Activated T-cell treated with anti-CD3 and anti-CD28 coated beads, Interleukin-2, amount 50 U/mL, for 72 hours (primary cell): Measurements from ENCODE around the gene CYP2A7. TPM values are rescaled to one million over a fixed set of nuclear protein-coding genes. Genes with fewer than 3 reads are reported as not detected.
"Not testable (repeated sequence)": the region's sequence is repeated elsewhere in the genome, so short reads cannot be mapped to it uniquely, and the experiment has no call there.

Source experiments
- ATAC-seq, 2 donors: fragments of 150-1000 bp; cut with Tn5 transposase; replicated peaks in 1 of 2; 2 replicates each; pipeline ENCODE4 v1.10.0; 2021; ENCODE audit warnings: moderate library complexity in 2 of 2, mild to moderate bottlenecking in 1 of 2
- DNase-seq, 2 donors: peaks; one replicate each; pipeline ENCODE4 v3.0.0; 2021 to 2022; ENCODE audit warnings: mixed read lengths in 1 of 2
- H3K27ac Mint-ChIP-seq: one replicate; pipeline ENCODE4 v1.8.0; 2022; ENCODE audit warnings: mild to moderate bottlenecking, moderate library complexity, mixed read lengths
- H3K27me3 Mint-ChIP-seq: one replicate; pipeline ENCODE4 v1.8.0; 2022; ENCODE audit warnings: low read depth, mixed read lengths
- H3K36me3 Mint-ChIP-seq, 2 donors: one replicate each; pipeline ENCODE4 v1.8.0; 2022; ENCODE audit warnings: mixed read lengths in 2 of 2, mild to moderate bottlenecking in 1 of 2; ENCODE audit not compliant: insufficient read depth in 2 of 2
- H3K4me1 Mint-ChIP-seq: one replicate; pipeline ENCODE4 v1.8.0; 2022; ENCODE audit warnings: low read depth, mixed read lengths
- H3K4me3 Mint-ChIP-seq, 2 donors: one replicate each; pipeline ENCODE4 v1.8.0; 2022; ENCODE audit warnings: mild to moderate bottlenecking in 2 of 2, mixed read lengths in 2 of 2, moderate library complexity in 2 of 2
- H3K9me3 Mint-ChIP-seq, 2 donors: one replicate each; pipeline ENCODE4 v1.8.0; 2022; ENCODE audit warnings: mixed read lengths in 2 of 2
- total RNA-seq, 2 donors: library from RNA; stranded (reverse); gene quantifications; one replicate each; pipeline ENCODE4 v1.2.3, GENCODE V29; 2022

Gene CYP2A7
- total RNA-seq, 2 donors from 2014 or later: not detected

DNA sequence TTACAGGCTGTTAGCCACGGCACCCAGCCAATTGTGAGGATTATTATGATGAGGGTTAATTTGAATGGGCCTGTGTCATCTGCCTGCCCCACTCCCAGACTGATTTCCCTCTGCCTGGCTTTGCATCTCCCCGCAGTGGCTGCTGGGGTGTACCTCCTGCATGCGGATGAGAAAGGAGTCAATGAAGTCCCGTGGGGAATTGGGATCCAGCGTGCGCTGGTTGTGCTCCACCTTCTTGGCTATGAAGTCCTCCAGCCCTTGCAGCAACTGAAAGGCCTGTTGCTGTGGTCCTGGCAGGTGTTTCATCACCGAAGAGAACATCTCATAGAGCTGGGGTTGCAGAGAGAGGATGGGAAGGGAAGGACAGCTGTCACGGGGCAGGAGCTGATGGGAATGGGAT lies 35.3 kb downstream of the CYP2A7 start:
- not testable (repeated sequence) for H3K4me3 Mint-ChIP-seq, ATAC-seq, DNase-seq, H3K27ac Mint-ChIP-seq, H3K36me3 Mint-ChIP-seq, H3K9me3 Mint-ChIP-seq
- Mint-ChIP-seq H3K4me1 (peaks cover 32% of the 10 kb centered on the region), H3K27me3 (peaks cover 44% of the 10 kb centered on the region)

DNA sequence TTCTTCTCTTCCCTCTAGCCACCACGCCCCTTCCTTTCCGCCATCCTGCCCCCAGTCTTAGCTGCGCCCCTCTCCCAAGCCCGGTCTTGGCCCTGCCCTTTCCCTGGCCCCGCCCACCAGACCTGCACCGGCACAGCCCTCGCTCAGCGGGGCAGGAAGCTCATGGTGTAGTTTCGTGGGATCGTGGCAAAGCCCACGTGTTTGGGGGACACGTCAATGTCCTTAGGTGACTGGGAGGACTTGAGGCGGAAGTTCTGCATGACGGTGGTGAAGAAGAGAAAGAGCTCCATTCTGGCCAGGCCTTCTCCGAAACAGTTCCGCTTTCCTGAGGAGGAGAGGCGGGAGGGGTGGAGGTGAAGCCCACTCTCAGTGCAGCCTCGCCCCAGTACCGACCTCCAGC lies 38.4 kb downstream of the CYP2A7 start:
- peak; percentile 92 to 97 for ATAC-seq
- peak; percentile 69 to 73 for DNase-seq
- Mint-ChIP-seq H3K4me3 (peak overlapping the region; percentile 58 to 71), H3K4me1 (peaks cover 26% of the 10 kb centered on the region), H3K27me3 (peaks cover 20% of the 10 kb centered on the region)
- not testable (repeated sequence) for H3K9me3 Mint-ChIP-seq, H3K36me3 Mint-ChIP-seq, H3K27ac Mint-ChIP-seq

DNA sequence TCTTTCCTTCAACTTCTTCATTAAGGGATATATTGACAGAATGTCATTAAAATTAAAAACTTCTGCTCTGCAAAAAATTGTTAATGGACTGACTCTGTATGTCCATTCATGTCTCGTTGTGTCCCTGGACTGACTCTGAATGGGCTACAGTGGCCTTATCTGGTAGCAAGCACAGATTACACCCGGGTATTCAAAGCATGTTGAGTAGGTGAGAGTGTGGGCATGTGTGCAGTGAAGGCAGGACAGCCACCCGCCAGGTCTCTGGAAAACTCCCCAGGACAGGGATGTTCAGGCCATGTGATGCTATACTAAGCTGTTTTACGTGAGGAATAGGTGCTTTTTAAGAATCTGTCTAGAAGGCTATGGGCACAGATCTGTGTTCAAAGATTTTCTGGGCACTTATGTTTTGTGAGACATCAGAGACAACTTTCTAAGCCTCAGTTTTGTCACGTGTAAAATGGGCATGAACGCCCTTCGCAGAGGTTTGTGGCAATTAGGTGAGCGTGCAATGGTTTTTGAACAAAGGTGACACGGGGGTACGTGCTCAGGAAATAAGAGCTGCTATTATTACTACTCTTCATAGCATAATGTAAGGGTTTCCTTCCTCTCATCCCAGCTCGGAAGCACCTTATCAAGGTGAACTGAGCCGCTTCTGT lies 38.9 kb downstream of the CYP2A7 start:
- not testable (repeated sequence) for H3K27ac Mint-ChIP-seq, H3K36me3 Mint-ChIP-seq, ATAC-seq, H3K9me3 Mint-ChIP-seq, DNase-seq
- Mint-ChIP-seq H3K27me3 (peaks cover 15% of the 10 kb centered on the region), H3K4me1 (peaks cover 22% of the 10 kb centered on the region), H3K4me3 (peak overlapping the region; percentile 58 to 71)

GRCh38 chr19:40842012-40842411 lies 40.0 kb downstream of the CYP2A7 start:
- H3K36me3 Mint-ChIP-seq, ATAC-seq, H3K9me3 Mint-ChIP-seq, H3K27ac Mint-ChIP-seq, DNase-seq, H3K4me3 Mint-ChIP-seq, H3K27me3 Mint-ChIP-seq: not testable (repeated sequence)
- peaks cover 21% of the 10 kb centered on the region for H3K4me1 Mint-ChIP-seq

DNA sequence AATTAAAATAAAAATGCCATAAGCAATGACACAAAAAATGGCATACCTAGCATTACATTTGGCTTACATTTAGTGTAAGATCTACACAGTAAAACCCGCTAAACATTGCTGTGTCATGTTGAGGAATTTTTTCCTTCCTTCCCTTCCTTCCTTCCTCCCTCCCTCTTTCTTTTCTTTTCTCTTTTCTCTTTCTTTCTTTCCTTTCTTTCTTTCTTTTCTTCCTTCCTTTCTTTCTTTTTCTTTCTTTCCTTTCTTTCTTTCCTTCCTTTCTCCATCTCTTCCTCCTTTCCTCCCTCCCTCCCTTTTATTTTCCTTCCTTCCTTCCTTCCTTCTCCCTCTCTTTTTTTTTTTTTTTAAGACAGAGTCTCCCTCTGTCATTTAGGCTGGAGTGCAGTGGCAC lies 43.6 kb downstream of the CYP2A7 start:
- not testable (repeated sequence) for H3K27me3 Mint-ChIP-seq, ATAC-seq, H3K9me3 Mint-ChIP-seq, H3K27ac Mint-ChIP-seq, DNase-seq, H3K36me3 Mint-ChIP-seq, H3K4me1 Mint-ChIP-seq, H3K4me3 Mint-ChIP-seq

GRCh38 chr19:40836754-40837429 lies 45.1 kb downstream of the CYP2A7 start:
- Mint-ChIP-seq H3K36me3 (no peaks in the 10 kb centered on the region), H3K4me3 (no peak overlapping the region), H3K27me3 (no peaks in the 10 kb centered on the region), H3K4me1 (peaks cover 21% of the 10 kb centered on the region), H3K9me3 (no peaks in the 10 kb centered on the region), H3K27ac (no peak overlapping the region)
- DNase-seq (no peak), ATAC-seq (no peak)

- H3K27me3 Mint-ChIP-seq, DNase-seq, H3K36me3 Mint-ChIP-seq, H3K9me3 Mint-ChIP-seq, H3K27ac Mint-ChIP-seq, ATAC-seq: not testable (repeated sequence)
- peak overlapping the region; percentile 52 for H3K4me3 Mint-ChIP-seq
- H3K4me1 Mint-ChIP-seq: peaks cover 21% of the 10 kb centered on the region
Observed at GRCh38 chr19:40833728-40834533, 48.1 kb downstream of the CYP2A7 start.

- H3K4me1 Mint-ChIP-seq: peaks cover 22% of the 10 kb centered on the region
- H3K4me3 Mint-ChIP-seq, H3K36me3 Mint-ChIP-seq, H3K9me3 Mint-ChIP-seq, H3K27me3 Mint-ChIP-seq, H3K27ac Mint-ChIP-seq, DNase-seq: not testable (repeated sequence)
- ATAC-seq: peak in 1 of 2 donors; percentile 33
Observed at GRCh38 chr19:40832431-40832790, 49.6 kb downstream of the CYP2A7 start.

GRCh38 chr19:40831502-40832430 lies 50.3 kb downstream of the CYP2A7 start:
- Mint-ChIP-seq H3K4me1 (peaks cover 29% of the 10 kb centered on the region), H3K9me3 (peaks cover 0 to 1% of the 10 kb centered on the region in 2 donors), H3K27ac (no peak overlapping the region), H3K27me3 (no peaks in the 10 kb centered on the region), H3K36me3 (peaks cover 3 to 5% of the 10 kb centered on the region in 2 donors), H3K4me3 (no peak overlapping the region)
- DNase-seq (no peak), ATAC-seq (no peak)

- not testable (repeated sequence) for ATAC-seq, H3K27ac Mint-ChIP-seq, H3K9me3 Mint-ChIP-seq, H3K4me3 Mint-ChIP-seq, H3K27me3 Mint-ChIP-seq, DNase-seq, H3K36me3 Mint-ChIP-seq
- peaks cover 31% of the 10 kb centered on the region for H3K4me1 Mint-ChIP-seq
Observed at GRCh38 chr19:40830741-40831140, 51.3 kb downstream of the CYP2A7 start.

GRCh38 chr19:40829205-40829604 lies 52.8 kb downstream of the CYP2A7 start:
- no peak overlapping the region for H3K27ac Mint-ChIP-seq
- H3K4me1 Mint-ChIP-seq: peaks cover 31% of the 10 kb centered on the region

GRCh38 chr19:40827386-40828247 lies 54.4 kb downstream of the CYP2A7 start:
- no peak overlapping the region for H3K27ac Mint-ChIP-seq
- DNase-seq (no peak), ATAC-seq (no peak)
- H3K27me3 Mint-ChIP-seq: no peaks in the 10 kb centered on the region
- H3K4me1 Mint-ChIP-seq: peaks cover 27% of the 10 kb centered on the region
- H3K9me3 Mint-ChIP-seq: peaks cover 0 to 1% of the 10 kb centered on the region in 2 donors
- no peak overlapping the region for H3K4me3 Mint-ChIP-seq
- H3K36me3 Mint-ChIP-seq: peaks cover 3 to 6% of the 10 kb centered on the region in 2 donors

More at GRCh38 chr19:40829205-40829604, 52.8 kb downstream of the CYP2A7 start:
- peaks cover 3 to 6% of the 10 kb centered on the region in 2 donors for H3K36me3 Mint-ChIP-seq
- no peak overlapping the region for H3K4me3 Mint-ChIP-seq
- ATAC-seq: no peak
- no peak for DNase-seq
- H3K27me3 Mint-ChIP-seq: no peaks in the 10 kb centered on the region
- H3K9me3 Mint-ChIP-seq: peaks cover 0 to 1% of the 10 kb centered on the region in 2 donors
